ENCODE measurements around the gene PCSK4. TPM values are rescaled to one million over a fixed set of nuclear protein-coding genes. Genes with fewer than 3 reads are reported as not detected.

The PCSK4 gene
- total and polyA plus RNA-seq, 9 of the 15 experiments (the other 6 are each of a cell fraction or from before 2014, with no cell fraction given): 0.01 to 9.1 (median 2.1) TPM; not detected in 1

DNA sequence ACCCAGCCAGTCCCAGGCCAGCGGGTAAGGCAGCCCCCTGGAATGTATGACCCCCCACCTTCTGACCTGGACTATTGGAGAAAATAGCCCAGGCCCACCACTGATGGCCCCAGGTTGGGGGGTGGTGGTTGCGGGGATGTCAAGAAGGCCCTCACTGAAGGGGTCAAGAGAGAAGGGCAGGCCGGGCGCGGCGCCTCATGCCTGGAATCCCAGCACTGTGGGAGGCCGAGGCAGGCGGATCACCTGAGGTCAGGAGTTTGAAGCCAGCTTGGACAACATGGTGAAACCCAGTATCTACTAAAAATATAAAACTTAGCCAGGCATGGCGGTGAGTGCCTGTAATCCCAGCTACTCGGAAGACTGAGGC is 24.1 kb upstream of the PCSK4 start:
- Histone ChIP-seq H3K4me3 (no peak overlapping the region), H3K9ac (ENCODE audit: insufficient read depth in 1 of 2, low read depth in 2 of 2, low read length in 2 of 2) (no peak overlapping the region), H2AFZ (ENCODE audit: low read depth, low read length) (no peak overlapping the region), H3K27ac (ENCODE audit: extremely low read depth, low read depth, low read length) (no peak overlapping the region), H3K36me3 (ENCODE audit: control insufficient read depth, insufficient read depth, low read length) (peaks cover 4% of the 10 kb centered on the region; the same call in 1 of the 3 replicates), H3K27me3 (ENCODE audit: control insufficient read depth in 2 of 2, insufficient read depth in 2 of 2, low read length in 2 of 2) (no peaks in the 10 kb centered on the region), H3K9me3 (replicated peaks; ENCODE audit: control insufficient read depth, insufficient read depth, low read depth, low read length) (peaks cover 3% of the 10 kb centered on the region), H3K9me1 (ENCODE audit: control insufficient read depth, insufficient read depth, low read length) (no peaks in the 10 kb centered on the region), H3K4me2 (ENCODE audit: insufficient read depth, low read length) (no peak overlapping the region), H4K20me1 (replicated peaks; ENCODE audit: control insufficient read depth, insufficient read depth, low read length) (no peaks in the 10 kb centered on the region), H3K79me2 (ENCODE audit: control insufficient read depth, insufficient read depth, low read length) (peaks cover 11% of the 10 kb centered on the region; the same call in 2 of the 3 replicates), H3K4me1 (replicated peaks in 1 of 2; ENCODE audit: control insufficient read depth in 2 of 2, insufficient read depth in 2 of 2, low read length in 2 of 2) (peaks cover 0 to 46% of the 10 kb centered on the region in 2 experiments)
- FAIRE-seq (no peak), ATAC-seq (no peak), DNase-seq (ENCODE audit: extremely low read depth in 1 of 4, low spot score in 3 of 4) (no peak)
- ChIA-PET CTCF (ENCODE audit: low intra/inter-chr PET ratio) (no interaction called here), POLR2A (no interaction called here)
- intact Hi-C loops (cut with micrococcal nuclease): loop anchor here (5.0 kb wide), 1 partner anchor 57 kb away; no protein-coding TSS in a partner anchor
- TF ChIP-seq ZNF79 (CRISPR knock-in tag; IDR thresholded peaks at IDR 0.05; ENCODE audit: low read depth): no peak
- TF ChIP-seq, protein P1, sequence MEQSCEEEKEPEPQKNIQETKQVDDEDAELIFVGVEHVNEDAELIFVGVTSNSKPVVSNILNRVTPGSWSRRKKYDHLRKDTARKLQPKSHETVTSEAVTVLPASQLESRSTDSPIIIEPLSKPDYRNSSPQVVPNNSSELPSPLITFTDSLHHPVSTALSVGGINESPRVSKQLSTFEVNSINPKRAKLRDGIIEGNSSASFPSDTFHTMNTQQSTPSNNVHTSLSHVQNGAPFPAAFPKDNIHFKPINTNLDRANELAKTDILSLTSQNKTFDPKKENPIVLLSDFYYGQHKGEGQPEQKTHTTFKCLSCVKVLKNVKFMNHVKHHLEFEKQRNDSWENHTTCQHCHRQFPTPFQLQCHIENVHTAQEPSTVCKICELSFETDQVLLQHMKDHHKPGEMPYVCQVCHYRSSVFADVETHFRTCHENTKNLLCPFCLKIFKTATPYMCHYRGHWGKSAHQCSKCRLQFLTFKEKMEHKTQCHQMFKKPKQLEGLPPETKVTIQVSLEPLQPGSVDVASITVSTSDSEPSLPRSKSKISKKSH (CRISPR knock-in tag; IDR thresholded peaks at IDR 0.05): no peak
- TF ChIP-seq ELF1 (tag; IDR thresholded peaks at IDR 0.05): no peak
- TF ChIP-seq NFIC (IDR thresholded peaks at IDR 0.05): no peak
- no peak for TF ChIP-seq SETDB1 (IDR thresholded peaks at IDR 0.05; ENCODE audit: low read length)
- no peak for TF ChIP-seq LARP7 (IDR thresholded peaks at IDR 0.05)
- TF ChIP-seq HDGF (IDR thresholded peaks at IDR 0.05): no peak
- TF ChIP-seq, protein P2, sequence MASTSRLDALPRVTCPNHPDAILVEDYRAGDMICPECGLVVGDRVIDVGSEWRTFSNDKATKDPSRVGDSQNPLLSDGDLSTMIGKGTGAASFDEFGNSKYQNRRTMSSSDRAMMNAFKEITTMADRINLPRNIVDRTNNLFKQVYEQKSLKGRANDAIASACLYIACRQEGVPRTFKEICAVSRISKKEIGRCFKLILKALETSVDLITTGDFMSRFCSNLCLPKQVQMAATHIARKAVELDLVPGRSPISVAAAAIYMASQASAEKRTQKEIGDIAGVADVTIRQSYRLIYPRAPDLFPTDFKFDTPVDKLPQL (IDR thresholded peaks at IDR 0.05; ENCODE audit: extremely low read depth, insufficient read length): no peak
- no peak for TF ChIP-seq SREBF2 (CRISPR knock-in tag; IDR thresholded peaks at IDR 0.05)
- no TSS peak for BruUV-seq (replicated peaks)
- in situ Hi-C loops (cut with MboI): no loop called here
- 27% methylated on average over 4 of the region's 10 CpGs for WGBS (ENCODE audit: insufficient coverage, low coverage, missing lambda C conversion rate)
